GM18526 (cell line): Measurements from ENCODE around the gene SCUBE3.

Experiments used
- POLR2A ChIP-seq: IDR thresholded peaks from 3 replicates; pipeline ENCODE4 v1.6.1; 2011; ENCODE audit not compliant: insufficient read length; ENCODE audit errors: extremely low read depth

SCUBE3 gene

GRCh38 chr6:35177596-35177995 lies 36.2 kb upstream of the SCUBE3 start:
- no peak for TF ChIP-seq POLR2A

DNA sequence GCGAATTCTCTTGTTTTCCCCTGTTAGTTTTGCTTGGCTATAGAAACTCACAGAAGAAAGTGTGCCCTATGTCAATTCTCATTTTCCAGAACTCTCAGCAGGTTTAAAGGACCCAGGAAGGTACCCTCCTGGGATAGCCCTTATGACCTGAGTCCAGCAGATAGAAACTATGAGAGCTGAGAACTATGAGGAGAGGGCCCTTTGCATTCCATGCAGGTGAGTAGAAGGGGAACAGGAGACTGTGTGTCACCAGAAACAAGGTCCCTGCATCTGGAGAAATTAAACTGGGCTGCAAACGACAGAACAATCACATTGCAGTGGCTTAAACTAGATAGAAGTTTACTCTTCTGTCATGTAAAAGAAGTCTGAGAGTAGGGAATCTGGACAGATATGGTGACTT lies 35.7 kb upstream of the SCUBE3 start:
- TF ChIP-seq POLR2A, result no peak

DNA sequence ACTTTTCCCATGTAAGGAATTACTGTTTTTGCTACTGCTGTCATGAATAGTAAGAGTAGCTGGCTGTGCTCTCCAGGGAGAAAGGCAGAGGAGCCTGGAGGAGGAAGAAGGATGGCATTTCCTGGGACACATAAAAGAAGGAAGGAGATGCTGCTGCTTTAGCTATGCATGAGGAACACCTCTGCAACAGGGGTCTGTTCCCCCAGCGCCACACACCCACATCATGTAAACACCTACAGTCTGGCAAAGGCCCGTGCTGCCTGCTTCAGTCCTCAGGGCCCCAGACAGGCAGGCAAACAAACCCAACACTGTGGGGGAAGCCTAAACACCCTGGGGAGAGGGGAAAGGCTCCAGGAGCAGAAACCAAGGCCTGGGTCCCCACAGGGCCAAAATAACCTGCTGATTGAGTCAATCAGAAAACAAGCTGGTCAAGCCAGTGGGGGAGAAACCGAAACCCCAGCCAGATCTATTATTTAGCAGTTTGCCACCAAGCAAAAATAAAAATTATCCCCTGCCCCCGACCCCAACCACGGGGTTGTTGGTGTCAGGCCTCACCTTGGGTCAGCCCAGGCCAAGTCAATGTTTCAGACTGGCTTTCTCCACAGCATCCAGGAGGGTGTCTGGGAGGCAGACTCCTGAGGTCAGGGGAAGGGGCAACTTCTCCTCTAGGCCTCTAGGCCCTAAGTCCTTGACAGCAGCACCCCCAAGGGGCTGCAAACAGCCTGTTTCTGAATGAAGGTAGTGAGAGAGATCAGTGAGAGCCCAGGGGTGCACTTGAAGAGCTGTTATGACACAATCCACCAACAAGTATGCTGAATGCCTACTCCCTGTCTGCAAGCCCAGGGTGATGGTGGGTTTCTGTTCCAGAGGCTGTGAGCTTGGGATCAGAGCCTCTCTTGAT lies 34.6 kb upstream of the SCUBE3 start:
- TF ChIP-seq POLR2A, result no peak

- no peak for TF ChIP-seq POLR2A
Observed at GRCh38 chr6:35179901-35180535, 33.7 kb upstream of the SCUBE3 start.

- TF ChIP-seq POLR2A, result no peak
Observed at GRCh38 chr6:35181308-35181932, 32.3 kb upstream of the SCUBE3 start.

DNA sequence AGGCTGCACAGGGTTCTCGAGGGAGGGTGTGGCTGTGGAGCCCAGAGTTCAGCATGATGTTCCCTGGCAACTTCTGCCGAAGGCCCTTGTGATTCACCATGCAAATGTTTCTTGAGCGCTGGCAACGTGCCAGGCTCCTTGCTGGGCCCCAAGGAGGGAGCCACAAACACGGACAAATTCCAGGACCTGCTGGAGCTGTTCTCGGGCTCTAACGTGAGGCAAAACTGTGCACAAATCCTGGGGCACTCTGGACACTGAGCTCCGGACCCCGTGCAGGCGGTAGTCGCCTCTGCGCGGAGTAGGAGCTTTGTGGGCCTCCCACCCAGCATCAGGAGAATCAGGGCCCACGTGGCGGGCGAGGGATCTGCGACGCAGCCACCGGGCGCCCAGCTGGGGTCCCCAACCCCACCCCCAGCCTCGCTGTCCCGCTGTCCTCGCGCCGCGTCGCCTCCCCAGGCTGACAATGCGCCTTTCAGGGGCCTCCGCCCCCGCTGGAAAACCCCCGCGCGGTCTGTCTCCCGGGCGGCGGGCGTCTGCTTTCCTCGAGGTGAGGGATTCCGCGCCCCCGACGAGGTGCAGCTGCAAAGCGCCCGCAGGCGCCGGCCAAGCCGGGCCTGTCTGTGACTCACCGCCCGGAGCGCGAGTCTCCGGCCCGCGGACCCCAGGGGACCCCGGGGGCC lies 31.7 kb upstream of the SCUBE3 start:
- no peak for TF ChIP-seq POLR2A

GRCh38 chr6:35183281-35183680 lies 30.5 kb upstream of the SCUBE3 start:
- no peak for TF ChIP-seq POLR2A

- no peak for TF ChIP-seq POLR2A
Observed at GRCh38 chr6:35183935-35184334, 29.8 kb upstream of the SCUBE3 start.

GRCh38 chr6:35184580-35185301 lies 29.0 kb upstream of the SCUBE3 start:
- TF ChIP-seq POLR2A, result no peak

GRCh38 chr6:35185302-35185681 lies 28.5 kb upstream of the SCUBE3 start:
- no peak for TF ChIP-seq POLR2A

GRCh38 chr6:35185971-35186370 lies 27.8 kb upstream of the SCUBE3 start:
- no peak for TF ChIP-seq POLR2A

- no peak for TF ChIP-seq POLR2A
Observed at GRCh38 chr6:35186571-35186970, 27.2 kb upstream of the SCUBE3 start.

- no peak for TF ChIP-seq POLR2A
Observed at GRCh38 chr6:35188886-35189285, 24.9 kb upstream of the SCUBE3 start.

- no peak for TF ChIP-seq POLR2A
Observed at GRCh38 chr6:35190306-35190705, 23.4 kb upstream of the SCUBE3 start.

- no peak for TF ChIP-seq POLR2A
Observed at GRCh38 chr6:35191889-35192288, 21.9 kb upstream of the SCUBE3 start.
